GM19468 (cell line): Measurements from ENCODE around the gene STARD13.
"Not testable (repeated sequence)": the region's sequence is repeated elsewhere in the genome, so short reads cannot be mapped to it uniquely, and the experiment has no call there.

Source experiments
- ATAC-seq: cut with Tn5 transposase; IDR thresholded peaks from one replicate; pipeline ENCODE4 v1.9.1; 2021; ENCODE audit warnings: mild to moderate bottlenecking, moderate library complexity, moderate number of reproducible peaks; ENCODE audit not compliant: unreplicated experiment; ENCODE audit errors: extremely low read depth

Gene STARD13

GRCh38 chr13:33259296-33259695 is 26.3 kb downstream of the STARD13 start:
- ATAC-seq = no peak

GRCh38 chr13:33258808-33259193 is 26.8 kb downstream of the STARD13 start:
- no peak for ATAC-seq

GRCh38 chr13:33257841-33258807 is 27.4 kb downstream of the STARD13 start:
- no peak for ATAC-seq

DNA sequence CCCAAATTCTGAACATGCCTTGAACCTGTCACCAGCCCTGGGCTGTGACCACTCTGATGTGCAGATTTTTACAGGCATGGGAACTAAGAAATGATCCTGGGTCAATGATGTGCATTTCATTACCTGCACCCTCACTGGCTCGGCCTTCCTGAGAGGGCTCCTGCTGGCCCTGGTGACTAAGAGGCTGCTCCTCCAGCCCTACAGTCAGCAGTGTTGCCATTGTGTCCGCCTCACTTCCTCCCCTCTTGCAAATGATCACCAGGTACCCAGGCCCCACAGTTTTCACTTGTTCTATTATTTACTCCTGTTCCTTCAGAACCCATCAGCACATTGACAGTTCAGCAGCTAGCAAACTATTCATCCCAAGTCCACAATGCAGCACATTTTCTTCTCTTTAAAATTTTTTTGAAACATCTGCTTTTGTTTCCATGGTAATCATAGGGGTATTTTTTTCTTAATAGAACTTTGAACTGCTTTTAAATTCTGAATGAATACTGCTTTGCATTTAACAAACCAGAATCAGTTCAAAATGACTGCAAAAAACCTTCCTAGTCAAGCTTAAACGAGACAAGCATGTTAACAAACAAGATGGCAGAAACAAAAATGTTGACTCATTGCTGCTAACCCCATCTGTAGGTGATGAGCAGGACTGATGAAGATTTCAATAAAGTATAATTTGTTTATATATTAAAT is 29.3 kb downstream of the STARD13 start:
- no peak for ATAC-seq

DNA sequence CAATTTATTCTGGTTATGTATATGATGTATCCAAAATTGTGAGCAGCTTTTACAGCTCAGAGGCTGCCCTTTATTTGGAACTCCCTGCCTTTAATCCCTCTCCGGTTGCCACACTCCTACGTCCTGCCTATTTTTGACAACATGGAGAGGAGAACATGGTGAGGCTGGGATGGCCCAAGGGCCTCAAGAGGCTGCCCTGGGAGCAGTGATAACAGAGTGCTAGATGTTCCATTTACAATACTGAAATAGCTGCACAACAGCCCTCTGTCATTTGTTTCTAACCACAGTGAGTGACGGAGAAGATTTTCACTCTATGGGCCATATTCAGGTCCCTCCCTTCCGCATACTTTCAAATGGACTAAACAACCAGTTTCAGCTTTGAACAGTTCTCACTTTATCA is 33.4 kb downstream of the STARD13 start:
- no peak for ATAC-seq

GRCh38 chr13:33251131-33251661 is 34.4 kb downstream of the STARD13 start:
- ATAC-seq = no peak

DNA sequence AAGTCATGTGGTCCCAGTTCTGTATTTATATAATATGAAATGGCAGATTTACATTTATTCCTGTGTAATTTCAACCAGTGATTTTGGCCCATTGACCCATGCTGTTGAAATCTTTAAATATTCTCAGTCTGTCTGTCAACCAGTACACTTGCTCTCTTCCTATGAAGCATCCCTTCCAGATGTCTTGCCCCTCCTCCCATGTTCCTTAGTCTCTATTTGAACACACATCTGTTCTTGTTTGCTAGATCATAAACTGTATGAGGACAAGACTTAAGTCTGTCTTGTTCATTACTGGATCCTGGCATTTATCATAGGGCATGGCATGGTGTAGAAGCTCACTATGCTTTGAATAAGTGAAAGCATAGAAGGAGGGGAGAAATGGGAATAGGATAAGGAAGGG is 34.9 kb downstream of the STARD13 start:
- ATAC-seq = no peak

GRCh38 chr13:33249894-33250293 is 35.7 kb downstream of the STARD13 start:
- ATAC-seq = no peak

DNA sequence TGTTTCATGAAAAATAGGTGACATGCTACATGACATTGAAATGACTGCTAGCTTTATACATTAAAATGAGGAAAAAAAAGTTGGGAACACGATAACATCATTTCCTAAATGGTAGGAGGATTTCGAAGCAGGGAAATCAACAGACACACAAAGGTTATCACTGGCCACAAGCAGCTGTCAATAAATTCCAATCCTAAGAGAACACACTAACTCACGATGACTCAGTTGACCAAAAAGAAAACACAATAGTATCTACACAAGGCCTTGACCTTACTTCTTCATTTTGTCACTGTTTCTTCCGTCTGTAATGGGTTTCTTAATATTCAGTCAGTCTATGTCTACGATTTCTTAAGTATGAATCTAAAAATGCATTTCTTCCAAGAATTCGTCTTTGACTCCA is 36.5 kb downstream of the STARD13 start:
- no peak for ATAC-seq

- no peak for ATAC-seq
These were observed 39.9 kb downstream of the STARD13 start for GRCh38 chr13:33245505-33246158.

DNA sequence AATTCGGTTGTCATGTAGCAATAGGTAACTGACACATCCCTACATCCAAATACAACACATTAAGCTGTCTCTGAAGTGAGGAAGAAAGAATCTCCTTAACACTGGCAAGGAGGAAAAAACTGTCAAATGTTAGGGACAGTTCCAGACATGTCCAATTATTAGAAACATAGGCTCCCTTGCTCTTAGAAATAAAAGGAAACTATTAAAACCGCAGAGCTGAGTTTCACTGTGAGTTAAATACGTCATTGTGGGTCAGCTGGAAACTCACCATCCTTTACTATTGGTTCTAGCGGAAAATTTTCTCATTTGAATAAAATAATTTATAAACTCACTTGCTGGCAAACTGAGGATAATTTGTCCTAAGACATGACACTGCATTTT is 40.7 kb downstream of the STARD13 start:
- ATAC-seq = no peak

- no peak for ATAC-seq
These were observed 41.2 kb downstream of the STARD13 start for GRCh38 chr13:33244210-33244906.

GRCh38 chr13:33242984-33243617 is 42.5 kb downstream of the STARD13 start:
- no peak for ATAC-seq

DNA sequence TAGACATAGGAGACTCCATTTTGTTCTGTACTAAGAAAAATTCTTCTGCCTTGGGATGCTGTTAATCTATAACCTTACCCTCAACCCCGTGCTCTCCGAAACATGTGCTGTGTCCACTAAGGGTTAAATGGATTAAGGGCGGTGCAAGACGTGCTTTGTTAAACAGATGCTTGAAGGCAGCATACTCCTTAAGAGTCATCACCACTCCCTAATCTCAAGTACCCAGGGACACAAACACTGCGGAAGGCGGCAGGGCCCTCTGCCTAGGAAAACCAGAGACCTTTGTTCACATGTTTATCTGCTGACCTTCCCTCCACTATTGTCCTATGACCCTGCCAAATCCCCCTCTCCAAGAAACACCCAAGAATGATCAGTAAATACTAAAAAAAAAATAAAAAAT is 43.2 kb downstream of the STARD13 start:
- not testable (repeated sequence) for ATAC-seq

DNA sequence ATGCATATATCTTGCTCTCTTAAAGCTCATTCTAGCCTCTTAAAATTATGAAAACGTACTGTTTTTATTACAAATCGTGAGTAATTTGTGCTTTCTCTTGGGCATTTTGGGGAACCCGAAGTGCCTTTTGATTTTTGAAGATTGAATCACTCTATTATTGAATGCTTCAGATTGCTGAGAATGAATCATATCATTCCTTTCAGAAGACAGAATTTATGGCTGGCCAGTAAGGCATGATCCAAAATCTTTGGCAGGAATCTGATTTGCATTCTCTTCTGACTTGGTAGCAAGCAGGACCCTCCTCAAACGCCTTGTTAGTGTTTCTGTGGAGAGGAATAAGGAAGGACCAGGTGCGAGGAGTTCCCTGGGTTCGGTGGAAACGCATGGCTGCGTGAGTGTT is 49.5 kb downstream of the STARD13 start:
- no peak for ATAC-seq

DNA sequence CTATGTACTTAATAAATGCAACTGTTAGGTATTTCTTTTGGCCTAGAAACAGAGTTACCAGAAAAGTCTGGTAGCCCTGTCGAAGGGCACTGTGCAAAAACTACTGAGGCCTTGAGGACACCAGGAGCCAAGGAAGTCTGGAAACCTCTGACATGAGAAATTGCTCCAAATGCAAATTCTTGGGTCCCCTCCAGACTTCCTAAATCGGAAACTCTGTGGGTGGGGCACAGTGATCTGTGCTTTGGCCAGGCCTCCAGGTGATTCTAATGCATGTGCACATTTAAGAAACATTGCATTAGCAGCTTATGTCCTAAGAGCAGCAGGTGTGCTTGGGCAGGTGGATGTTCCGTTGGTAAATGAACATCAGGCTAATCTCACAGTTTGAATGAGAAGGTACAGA is 50.0 kb downstream of the STARD13 start:
- ATAC-seq = no peak

DNA sequence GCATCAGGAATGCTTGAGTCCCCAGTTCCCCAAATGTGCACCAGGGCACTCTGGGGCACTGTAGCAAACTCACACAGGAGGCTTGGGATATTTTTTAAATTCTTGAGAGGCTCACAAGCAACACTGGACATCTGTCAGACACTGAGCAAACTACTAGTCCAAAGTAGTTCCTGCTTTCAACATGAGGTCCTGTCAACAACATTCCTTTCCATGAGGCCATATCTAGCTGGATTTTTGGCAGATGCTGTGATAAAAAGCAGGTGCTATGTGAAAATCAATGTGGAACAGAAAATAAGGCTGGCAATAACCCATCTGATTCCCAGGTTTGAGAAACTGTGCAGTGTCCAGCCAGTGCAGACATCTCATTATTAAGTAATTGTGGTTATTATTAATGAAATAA is 50.5 kb downstream of the STARD13 start:
- ATAC-seq = no peak

DNA sequence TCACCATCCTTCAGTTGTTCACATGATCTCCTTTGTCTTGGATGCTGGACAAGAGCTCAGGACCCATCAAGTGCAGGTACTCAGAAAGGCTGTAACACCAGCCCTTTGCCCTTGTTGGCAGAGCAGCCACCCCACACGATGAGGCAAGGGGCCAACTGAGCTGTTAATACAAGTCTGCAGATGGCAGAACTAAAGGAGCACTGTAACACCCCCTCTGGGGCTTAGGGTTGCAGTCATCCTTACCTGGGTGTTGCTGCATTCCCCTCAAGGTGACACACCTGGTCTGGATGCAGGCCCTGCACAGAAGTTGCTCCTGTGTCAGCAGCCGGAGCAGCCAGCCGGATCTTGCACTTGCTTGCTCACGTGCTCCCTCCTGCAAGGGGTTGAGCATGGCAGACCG is 52.0 kb downstream of the STARD13 start:
- no peak for ATAC-seq

DNA sequence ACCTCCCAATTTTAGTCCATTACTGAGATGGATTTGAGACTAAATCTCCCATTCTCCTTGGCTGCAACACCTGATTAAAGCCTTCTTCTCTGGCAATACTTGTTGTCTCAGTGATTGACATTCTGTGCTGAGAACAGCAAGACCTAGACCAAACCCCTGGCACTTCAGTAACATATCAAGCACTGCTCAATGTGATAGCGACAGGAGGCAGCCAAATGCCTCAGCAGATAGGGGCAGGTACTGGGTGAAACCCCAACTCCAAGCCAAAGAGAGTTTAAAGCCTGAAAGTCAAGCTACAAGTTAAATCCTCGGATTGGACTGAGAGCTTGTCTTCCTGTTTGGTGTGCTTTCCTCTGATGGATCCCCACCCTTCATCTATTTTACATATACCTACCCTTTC is 52.7 kb downstream of the STARD13 start:
- ATAC-seq = no peak

DNA sequence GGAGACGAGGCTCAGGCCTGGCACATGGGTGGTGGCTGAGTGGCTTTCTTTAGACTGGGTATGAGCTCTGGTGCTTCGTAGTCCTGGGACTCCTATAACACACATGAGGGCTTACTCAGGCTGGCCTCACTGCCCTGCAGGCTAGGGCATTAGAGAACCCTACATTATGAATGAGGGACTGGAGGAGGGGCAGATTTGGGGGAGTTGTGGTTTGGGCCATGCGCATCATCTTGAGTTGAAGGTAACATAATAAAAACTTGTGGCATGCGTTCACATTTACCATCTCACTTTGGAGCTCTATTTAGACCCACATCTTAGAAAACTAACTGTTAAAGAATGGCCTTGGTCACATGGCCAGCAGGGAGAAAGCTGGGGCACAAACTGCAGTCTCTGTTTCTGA is 54.2 kb downstream of the STARD13 start:
- ATAC-seq = no peak
